ENCODE data around the gene GALK2.

DNA sequence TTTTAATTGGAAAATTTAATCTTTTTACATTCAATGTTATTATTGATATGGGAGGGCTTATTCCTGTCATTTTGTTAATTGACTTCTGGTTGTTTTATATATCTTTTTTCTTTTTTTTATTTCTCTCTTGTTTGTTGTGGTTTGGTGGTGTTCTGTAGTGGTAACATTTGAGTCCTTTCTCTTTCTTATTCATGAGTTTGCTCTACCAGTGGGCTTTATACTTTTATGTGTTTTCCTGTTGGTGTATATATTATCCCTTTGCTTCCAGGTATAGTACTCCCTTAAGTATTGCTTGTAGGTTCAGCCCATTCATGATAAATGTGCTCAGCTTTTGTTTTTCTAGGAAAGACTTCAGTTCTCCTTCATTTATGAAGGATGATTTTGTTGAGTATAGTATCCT is 57.6 kb downstream of the GALK2 start:
- TF ChIP-seq, protein P1, sequence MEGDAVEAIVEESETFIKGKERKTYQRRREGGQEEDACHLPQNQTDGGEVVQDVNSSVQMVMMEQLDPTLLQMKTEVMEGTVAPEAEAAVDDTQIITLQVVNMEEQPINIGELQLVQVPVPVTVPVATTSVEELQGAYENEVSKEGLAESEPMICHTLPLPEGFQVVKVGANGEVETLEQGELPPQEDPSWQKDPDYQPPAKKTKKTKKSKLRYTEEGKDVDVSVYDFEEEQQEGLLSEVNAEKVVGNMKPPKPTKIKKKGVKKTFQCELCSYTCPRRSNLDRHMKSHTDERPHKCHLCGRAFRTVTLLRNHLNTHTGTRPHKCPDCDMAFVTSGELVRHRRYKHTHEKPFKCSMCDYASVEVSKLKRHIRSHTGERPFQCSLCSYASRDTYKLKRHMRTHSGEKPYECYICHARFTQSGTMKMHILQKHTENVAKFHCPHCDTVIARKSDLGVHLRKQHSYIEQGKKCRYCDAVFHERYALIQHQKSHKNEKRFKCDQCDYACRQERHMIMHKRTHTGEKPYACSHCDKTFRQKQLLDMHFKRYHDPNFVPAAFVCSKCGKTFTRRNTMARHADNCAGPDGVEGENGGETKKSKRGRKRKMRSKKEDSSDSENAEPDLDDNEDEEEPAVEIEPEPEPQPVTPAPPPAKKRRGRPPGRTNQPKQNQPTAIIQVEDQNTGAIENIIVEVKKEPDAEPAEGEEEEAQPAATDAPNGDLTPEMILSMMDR (IDR thresholded peaks at IDR 0.05), result no peak
- TF ChIP-seq POLR2A (IDR thresholded peaks at IDR 0.05), result no peak
